HG03064 (cell line): ENCODE data around the gene CSF1R.
A peak's percentile ranks its signal among the peaks of the same experiment; 100 is the strongest.
"Not testable (repeated sequence)": the region's sequence is repeated elsewhere in the genome, so short reads cannot be mapped to it uniquely, and the experiment has no call there.

Source experiments
- ATAC-seq: cut with Tn5 transposase; IDR thresholded peaks from one replicate; pipeline ENCODE4 v1.9.1; 2021; ENCODE audit warnings: low read depth; ENCODE audit not compliant: unreplicated experiment

CSF1R gene

DNA sequence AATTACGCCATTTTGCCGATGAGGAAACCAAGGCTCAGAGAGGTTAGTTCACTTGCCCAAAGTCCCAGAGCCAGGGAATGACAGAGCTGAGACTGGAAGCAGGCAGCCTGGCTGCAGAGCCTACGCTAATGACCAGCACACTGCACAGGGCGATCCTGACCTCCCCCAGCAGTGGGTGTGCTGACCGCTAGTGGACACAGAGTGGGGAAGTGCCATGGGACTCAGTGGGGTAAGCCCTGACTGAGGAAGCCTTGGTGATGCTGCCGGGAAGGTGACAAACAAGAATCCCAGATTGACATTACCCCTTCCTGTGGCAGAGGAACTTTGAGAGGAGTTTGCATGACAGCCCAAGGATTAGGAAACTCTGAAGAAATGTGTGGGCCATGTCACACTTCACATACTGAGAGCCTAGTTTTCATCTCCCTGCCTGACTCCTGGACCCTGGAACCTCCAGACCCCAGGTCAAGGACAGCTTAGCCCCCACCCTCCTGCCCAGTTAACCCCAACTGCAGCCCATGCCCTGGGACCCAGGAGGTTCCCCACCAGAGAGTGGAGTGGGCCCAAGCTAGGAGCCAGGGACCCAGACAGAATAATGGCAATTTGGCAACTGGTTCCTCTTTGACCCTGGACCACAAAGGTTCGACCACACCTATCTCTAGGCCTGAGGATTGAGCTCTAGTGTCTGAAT is 19.7 kb upstream of the CSF1R start:
- no peak for ATAC-seq

DNA sequence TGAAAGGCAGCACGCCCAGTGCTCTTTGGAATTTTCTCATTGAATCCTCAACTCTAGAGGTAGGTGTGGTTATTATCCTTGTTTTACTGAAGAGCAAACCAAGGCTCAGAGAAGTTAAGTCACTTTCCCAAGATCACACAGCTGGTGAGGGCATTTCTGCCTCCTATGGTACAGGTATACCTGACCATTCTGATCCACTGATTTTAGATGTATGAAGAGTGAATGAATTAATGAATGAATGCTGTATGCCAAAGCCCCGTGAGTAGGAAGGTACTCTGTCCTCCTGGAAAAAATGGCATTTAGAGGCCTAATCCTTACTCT is 18.2 kb upstream of the CSF1R start:
- ATAC-seq = no peak

DNA sequence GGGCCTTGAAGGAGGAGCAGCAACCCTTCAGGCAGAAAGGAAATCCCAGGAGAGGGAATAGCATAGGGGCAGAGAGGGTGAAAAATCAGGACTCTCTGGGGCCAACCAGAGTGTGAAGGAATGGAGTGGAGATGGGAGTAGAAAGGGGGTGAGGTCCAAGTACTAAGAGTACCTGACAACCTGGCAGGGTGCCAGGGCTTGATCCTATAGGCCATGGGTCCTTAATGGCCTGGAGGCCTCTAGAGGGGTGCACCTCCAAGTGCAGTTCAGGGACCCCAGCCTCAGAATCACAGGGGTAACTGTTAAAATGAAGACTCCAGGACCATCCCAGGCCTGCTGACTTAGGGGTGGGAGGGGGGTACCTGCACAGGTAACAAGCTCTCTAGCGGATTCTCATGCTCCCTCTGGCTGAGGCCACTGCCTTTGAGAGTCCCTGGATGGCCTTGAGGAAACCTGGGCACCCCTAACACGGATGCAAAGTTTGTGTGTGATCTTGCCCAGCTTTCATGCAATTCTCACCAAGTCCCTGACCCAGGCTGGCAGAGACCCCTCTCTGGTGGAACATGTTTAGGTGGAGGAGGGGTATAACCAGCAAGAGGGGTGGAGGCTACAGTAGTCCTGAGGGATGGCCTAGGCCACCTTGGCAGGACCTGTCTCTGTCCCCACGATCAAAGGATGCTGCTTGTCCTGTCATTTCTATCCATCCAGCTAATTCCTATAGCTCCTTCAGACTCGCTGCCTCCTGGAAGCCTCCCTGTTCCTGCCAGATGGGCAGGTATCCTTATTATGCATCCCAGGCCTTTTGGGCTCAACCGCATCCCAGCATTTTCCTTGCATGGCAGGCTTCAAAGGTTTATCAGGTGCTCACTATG is 17.6 kb upstream of the CSF1R start:
- ATAC-seq = no peak

DNA sequence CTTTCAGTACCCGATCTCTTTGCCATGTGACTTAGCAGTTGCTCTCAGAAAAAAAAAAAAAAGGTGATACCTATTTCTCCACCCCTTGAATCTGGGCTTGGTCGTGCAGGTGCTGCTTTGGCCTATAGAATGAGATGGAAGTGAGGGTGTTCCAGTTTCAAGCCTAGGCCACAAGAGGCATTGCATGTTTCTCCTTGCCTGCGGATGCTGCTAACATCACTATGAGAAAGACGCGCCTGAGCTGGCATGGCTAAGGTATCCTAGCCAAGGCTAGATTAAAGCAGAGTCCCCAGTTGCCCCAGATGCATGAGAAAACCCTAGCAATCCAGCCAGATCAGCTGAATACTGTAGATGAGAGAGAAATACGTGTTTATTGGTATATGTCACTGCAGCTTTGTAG is 14.7 kb upstream of the CSF1R start:
- no peak for ATAC-seq

DNA sequence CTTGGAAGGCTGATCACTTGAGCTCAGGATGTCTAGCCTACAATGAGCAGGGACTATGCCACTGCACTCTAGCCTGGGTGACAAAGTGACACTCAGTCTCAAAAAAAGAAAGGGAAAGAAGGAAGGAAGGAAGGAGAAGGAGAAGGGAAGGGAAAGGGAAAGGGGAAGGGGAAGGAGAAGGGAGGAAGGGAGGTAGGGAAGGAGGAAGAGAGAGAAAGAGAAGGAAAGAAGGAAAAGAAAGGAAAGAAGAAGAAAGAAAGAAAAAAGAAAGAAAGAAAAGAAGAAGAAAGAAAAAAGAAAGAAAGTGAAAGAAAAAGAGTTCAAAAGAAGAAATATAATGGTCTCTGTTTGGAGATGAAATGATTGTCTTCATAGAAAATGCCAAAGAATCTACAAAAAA is 10.8 kb upstream of the CSF1R start:
- ATAC-seq = no peak

DNA sequence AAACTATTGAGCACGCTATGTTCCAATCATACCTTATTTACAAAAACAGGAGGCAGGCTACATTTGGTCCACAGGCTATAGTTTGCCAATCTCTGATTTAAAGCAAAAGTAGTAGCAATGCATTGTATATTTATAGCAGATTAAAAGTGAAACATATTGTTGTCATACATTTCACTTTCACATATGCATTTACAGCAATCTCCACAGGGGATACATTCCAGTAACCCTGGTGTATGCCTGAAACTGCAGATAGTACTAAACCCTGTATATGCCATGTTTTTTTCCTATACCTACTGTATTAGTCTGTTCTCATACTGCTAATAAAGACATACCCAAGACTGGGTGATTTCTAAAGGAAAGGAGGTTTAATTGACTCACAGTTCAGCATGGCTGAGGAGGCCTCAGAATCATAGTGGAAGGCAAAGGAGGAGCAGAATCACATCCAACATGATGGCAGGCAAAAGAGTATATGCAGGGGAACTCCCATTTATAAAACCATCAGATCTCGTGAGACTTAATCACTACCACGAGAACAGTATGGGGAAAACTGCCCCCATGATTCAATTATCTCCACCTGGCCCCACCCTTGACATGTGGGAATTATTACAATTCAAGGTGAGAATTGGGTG is 5.9 kb upstream of the CSF1R start:
- ATAC-seq = peak; percentile 85

DNA sequence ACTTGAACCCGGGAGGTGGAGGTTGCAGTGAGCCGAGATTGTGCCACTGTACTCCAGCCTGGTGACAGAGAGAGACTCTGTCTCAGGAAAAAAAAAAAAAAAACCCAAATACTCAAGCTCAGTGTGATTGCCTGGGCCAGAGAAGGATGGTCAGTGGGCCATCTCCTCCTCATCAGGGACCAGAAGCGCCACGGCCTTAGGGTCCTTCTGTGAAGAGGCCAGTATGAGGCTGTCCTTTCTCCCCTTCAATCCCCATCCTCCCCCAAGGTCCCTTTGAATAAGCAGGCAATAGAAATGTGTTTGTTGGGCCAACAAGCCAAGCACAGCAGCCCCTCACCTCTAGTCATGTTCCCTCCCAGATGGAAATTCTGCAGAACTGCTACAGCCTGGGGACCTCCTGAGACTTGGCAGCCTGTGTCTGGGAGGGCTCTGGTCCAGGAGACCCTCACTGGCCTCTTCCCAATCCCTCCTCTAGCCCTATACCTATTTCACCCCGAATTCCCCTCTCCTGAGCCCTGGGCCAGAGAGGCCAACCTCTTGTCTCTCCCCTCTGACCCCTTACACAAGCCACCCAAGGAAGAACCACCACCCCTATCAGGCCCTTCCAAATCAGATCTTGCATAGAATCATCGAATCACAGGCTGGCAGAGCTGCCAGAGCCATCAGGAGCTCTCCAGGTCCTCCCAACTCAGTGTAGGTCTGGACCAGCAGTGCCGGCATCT is 1.0 kb downstream of the CSF1R start:
- ATAC-seq = no peak

DNA sequence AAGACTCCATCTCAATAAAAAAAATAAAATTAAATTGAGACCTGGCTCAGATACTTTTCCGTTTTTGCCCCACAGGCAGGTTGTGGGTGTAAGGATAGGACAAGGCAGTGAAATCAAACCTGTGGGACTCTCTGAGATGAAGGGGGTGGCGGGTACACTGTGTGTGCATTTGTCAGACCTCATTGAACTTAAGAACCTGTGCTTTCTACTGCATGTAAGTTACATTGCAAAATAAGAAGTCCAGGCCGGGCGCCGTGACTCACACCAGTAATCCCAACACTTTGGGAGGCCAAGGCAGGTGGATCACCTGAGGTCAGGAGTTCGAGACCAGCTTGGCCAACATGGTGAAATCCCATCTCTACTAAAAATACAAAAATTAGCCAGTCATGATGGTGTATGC is 1.6 kb downstream of the CSF1R start:
- ATAC-seq = not testable (repeated sequence)

DNA sequence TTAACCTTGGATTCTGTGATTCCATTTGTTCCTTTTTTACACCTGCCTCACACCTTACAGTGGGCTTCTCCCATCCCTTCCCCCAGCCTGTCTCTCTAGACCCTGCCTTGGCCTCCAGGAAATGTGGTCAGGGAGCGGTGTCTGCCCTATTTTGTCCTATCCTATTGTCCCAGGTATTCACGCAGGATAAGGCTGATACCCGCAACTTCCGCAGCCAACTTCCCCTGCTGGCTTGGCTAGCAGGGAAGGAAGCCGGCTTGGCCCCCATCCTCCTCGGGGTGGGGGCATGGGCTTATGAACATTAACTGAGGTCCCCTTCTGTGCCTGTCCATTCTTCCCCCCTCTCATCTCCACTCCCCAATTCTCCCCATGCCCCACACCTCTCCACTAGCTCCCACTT is 3.5 kb downstream of the CSF1R start:
- no peak for ATAC-seq

DNA sequence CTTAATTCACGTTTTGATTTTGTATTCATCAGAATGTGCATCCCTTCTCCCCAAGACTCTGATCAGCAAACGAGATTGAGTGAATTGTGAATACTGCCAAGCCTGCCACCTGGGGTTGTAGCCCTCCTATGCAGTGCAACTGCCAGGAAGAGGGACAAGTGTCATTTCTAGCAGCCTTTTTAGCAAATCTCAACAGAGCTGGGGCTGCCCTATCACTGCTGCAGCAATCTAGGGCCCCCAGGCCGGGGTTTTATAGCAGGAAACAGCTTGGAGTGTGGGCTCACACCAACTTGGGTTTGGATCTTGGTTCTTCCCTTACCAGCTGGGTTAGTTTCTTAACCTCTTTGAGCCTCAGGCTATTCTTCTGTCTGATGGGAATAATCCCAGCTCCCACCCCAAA is 4.0 kb downstream of the CSF1R start:
- no peak for ATAC-seq

DNA sequence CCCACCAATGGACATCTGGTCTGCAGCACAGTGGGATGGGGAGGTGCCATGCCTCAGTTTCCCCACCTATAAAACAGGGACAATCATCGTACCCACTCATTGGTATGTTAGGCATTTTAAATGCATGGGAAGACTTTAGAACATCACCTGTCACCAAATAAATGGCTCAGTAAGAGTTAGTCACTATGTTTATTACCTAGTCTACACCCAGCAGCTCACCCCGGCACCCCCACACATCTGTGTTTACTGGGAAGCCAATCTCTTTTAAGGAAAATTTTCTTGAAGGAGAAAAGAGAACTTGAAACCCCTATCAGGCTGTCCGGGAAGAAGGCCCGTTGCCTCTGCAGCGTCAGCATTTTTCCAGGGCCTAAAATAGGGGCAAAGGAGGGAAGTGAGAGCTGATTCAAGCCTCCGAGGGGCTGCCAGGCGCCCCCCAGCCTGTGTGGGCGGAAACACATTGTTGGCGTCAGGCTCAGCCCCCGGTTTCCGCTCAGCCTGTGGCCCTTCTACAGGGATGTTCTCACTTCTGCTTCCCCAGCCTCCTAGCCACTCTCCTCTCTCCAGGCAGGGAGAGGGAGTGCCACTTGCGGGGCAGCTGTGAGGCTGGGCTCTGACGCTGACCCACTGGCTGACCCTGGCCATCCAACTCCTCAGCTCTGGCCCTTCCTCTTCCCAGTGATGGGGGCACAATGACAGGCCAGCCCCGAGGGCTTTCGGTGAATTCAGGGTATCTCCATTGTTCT is 4.6 kb downstream of the CSF1R start:
- ATAC-seq = no peak

DNA sequence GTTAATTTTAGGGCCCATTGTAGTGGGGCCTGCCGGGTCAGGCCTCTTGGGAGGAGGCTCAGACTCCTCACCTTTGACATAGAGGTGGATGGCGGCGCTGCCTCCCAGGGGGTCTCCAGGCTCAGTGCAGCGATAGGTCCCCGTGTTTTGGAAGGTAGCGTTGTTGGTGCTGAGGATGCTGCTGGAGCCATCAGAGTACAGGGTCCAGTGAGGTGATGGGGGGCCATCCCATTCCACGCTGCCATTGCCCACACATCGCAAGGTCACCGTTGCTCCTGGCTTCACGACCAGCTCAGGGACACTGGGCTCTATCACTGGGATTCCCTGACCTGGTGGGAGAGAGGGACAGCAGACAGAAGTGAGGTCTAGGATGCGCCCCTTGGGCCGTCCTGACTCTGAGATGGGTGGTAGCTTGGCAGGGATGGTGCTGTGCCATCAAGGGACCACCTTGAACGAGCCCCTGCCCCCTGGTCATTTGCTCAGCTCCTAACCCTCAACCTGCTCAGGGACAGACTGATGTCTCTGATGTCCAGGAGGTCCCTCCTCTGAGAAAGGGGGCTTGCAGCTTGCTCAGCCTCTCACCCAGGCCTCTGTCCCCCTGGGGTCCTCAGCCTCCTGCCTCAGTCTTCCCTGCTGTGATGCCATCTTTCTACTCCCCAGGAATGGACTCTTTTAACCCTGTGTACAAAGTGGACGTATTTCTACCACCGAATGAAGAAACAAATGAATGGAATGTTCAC is 5.5 kb downstream of the CSF1R start:
- no peak for ATAC-seq

DNA sequence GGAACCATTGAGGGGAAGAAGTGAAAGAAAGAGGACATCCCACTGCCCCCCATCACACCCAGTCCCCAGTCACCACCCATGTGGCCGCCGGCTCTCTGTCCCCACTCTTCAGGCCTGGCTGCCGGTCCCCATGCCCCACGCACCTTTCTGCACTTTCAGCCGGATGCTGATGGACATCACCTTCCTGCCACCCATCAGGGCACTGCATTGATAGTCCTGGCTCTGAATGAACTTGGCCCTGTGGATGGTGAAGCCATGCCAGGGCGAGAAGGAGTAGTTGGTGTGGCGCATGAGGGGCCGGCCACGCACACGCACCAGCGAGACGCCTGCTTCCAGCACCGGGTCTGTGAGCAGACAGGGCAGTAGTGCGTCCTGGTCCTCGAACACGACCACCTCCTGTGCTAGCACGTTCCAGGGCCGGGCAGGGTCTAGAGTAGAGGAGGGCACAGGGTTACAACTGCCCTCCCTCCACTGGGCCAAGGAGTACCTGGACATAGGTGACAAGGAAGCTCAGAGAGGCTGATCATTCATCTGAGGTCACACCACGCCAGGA is 6.4 kb downstream of the CSF1R start:
- ATAC-seq = no peak

DNA sequence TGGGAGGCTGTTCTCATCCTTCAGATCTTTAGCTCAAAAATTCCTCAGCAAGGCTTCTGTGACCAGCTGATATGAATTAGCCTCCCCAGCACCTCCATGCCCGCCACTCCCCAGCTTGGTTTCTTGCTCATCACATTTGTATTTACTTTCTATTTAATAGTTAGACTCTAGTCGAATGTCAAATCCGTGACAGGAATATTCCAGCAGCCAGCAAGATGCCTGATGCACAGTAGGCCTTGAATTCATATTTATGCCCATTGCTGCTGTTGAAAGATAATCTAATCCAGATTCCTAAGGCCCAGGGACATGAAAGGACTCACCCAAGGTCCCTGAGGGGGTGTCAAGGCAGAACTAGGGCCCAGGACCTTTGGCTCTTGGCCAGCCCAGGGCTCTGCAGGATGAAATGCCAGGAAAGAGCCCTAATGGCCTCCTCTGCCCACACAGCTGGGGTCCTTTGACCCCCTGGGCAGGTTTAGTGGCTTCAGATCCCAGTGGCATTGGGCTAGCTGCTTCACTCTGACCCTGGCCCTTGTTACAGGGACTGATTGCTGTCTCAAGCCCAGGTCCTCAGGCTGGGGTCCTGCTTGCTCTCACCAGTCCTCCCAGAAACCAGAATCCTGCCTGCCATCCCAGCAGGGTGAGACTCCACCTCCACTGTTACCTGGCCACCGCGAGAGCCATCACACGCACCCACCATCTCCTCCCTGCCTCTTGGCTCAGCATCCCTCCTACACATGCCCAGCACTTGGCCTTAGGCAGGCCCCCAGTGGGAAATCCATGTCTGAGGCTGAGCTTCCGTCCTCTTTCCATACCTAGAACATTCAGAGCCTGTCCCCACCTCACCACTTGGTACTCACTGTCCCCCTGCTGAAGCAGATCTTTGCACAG is 7.3 kb downstream of the CSF1R start:
- no peak for ATAC-seq

DNA sequence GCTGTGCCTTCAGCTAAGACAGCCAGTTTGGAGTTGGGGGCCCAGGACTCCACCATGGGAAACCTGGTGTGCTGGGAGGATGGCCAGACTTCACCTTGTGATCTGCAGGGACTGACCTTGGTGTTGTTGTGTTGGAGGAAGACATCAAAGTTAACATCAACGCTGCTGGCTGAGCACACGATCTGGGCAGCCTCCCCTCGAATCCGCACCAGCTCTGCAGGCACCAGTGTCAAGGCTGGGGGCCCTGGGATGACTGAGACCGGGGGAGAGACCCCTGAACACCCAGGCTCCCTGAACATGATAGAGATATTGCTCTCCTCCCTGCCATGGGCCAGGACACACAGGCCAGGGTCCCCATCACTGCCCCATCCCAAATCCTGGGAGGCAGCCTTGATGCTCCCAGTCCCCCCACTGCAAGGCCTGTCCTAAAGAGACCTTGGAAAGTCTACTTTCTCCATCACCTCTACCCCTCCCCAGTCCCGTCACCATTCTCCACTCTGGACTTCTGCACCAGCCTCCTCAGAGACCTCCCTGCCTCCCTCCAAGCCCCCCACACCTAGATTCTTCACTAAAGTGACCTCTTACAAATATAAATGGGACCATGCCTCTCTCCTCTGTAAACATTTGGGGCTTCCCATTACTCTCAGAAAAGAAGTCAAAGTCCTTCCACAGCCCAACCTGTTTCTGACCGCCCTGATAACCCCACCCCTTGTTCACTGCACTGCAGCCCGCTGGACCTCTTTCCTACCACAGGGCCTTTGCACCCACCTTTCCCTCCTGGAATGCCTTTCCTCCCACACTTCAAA is 8.2 kb downstream of the CSF1R start:
- no peak for ATAC-seq

DNA sequence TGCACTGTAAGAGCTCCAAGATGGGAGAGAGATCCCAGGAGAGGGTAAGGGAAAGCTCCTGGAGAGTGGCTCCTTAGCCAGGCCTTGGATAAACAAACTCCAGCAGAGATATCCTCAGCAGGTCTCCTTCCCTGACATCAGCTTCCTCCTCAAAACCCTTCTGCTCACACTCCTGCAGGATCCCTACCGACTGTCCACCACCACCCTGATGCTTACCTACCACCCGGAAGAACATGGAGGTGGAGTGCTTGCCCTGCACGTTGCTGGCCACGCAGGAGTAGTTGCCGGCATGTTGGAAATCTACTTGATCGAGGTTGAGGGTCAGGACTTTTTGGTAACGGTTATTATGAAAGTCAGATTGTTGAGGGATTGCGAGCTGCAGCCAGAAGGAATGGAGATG is 9.3 kb downstream of the CSF1R start:
- no peak for ATAC-seq

DNA sequence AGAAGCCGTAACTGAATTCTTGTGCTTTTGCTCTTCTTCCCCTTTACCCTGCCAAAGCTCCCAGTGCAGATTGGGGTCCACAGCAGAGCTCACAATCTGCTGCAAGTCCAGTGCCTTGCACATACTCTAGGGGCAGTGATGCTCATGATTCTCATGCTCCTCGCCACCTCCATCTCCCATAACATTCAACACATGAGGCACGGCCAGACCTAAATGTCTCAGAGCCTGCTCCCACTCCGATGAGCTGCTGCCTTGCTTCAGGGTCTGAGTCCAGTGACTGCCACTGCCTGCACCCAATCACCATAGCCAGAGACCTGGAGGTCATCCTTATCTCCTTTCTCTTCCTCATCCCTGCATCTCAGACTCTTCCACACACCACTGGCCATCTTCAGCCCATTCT is 10.5 kb downstream of the CSF1R start:
- ATAC-seq = no peak

DNA sequence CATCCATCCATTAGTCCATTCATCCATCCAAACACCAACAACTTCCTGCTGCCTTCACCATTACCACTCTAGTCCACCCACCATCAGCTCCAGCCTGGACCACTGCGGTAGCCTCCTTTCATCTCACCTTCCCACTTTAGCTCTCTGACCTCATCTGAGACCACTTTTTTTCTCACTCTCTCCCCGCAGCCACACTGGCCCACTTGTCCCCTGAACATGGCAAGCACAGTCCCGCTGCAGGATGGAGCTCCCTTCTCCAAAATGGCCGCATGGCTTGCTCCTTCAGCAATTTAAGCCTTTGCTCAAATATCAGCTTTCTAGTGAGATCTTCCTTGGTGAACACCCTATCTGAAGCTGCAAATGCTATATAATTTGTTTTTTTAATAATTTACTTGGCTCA is 11.1 kb downstream of the CSF1R start:
- no peak for ATAC-seq
